Fibroblast of lung (primary cell): ENCODE measurements around the gene ANXA4. TPM values are rescaled to one million over a fixed set of nuclear protein-coding genes. Genes with fewer than 3 reads are reported as not detected.

Experiments used
- DNase-seq, 2 donors: peaks; one replicate each; pipeline versions ENCODE4 v3.0.0 to v3.0.0-alpha.2; 2010; ENCODE audit warnings: low read depth in 2 of 2
- H2AFZ ChIP-seq: 2 replicates; pipeline ENCODE4 v1.5.1; 2012; ENCODE audit warnings: low read length, control low read depth, inconsistent platforms
- H3K27ac ChIP-seq: 2 replicates; pipeline ENCODE4 v1.5.1; 2011; ENCODE audit warnings: low read length, control low read depth; ENCODE audit not compliant: insufficient read depth
- H3K27me3 ChIP-seq: 2 replicates; pipeline ENCODE4 v1.5.1; 2011; ENCODE audit warnings: mild to moderate bottlenecking, low read length; ENCODE audit not compliant: control insufficient read depth, insufficient read depth
- H3K36me3 ChIP-seq: 2 replicates; pipeline ENCODE4 v1.5.1; 2011; ENCODE audit warnings: low read length; ENCODE audit not compliant: control insufficient read depth, insufficient read depth
- H3K4me1 ChIP-seq: 2 replicates; pipeline ENCODE4 v1.5.1; 2011; ENCODE audit warnings: low read length; ENCODE audit not compliant: control insufficient read depth, insufficient read depth; ENCODE audit errors: extremely low read depth
- H3K4me2 ChIP-seq: 2 replicates; pipeline ENCODE4 v1.5.1; 2011; ENCODE audit warnings: low read length, control low read depth; ENCODE audit not compliant: insufficient read depth; ENCODE audit errors: extremely low read depth
- H3K4me3 ChIP-seq, 4 experiments: fragments of 200-600 bp in 1 of 4; sonication (generic) in 1 of 4; replicated peaks in 1 of 4; 2 replicates each; pipeline ENCODE4 v1.5.1; 2011 to 2016; ENCODE audit warnings: low read length in 4 of 4, low read depth in 3 of 4, mild to moderate bottlenecking in 3 of 4, control low read depth in 2 of 4, inconsistent platforms in 1 of 4, mixed read lengths in 1 of 4; ENCODE audit not compliant: insufficient read depth in 1 of 4; ENCODE audit errors: control extremely low read depth in 1 of 4
- H3K79me2 ChIP-seq: 2 replicates; pipeline ENCODE4 v1.5.1; 2012; ENCODE audit warnings: mild to moderate bottlenecking, low read length, inconsistent platforms; ENCODE audit not compliant: control insufficient read depth, insufficient read depth
- H3K9ac ChIP-seq: 2 replicates; pipeline ENCODE4 v1.5.1; 2011; ENCODE audit warnings: mild to moderate bottlenecking, low read length, control low read depth; ENCODE audit not compliant: insufficient read depth
- H3K9me3 ChIP-seq: 2 replicates; pipeline ENCODE4 v1.5.1; 2012; ENCODE audit warnings: low read depth, low read length; ENCODE audit not compliant: control insufficient read depth, insufficient read depth
- H4K20me1 ChIP-seq: 2 replicates; pipeline ENCODE4 v1.5.1; 2011; ENCODE audit warnings: low read length; ENCODE audit not compliant: control insufficient read depth, insufficient read depth; ENCODE audit errors: extremely low read depth
- EZH2 ChIP-seq: IDR thresholded peaks from 2 replicates; pipeline ENCODE4 v1.5.1; 2012; ENCODE audit warnings: low read length, control low read depth, mild to moderate bottlenecking; ENCODE audit errors: missing control alignments
- polyA plus RNA-seq, 2 donors: library from polyadenylated mRNA; depleted of rRNA in 1 of 2; stranded (reverse) in 1 of 2; unstranded in 1 of 2; fragments of >200 nt; gene quantifications; 2 replicates each; pipeline ENCODE4 v1.2.1, GENCODE V29; 2011 to 2012; ENCODE audit warnings: missing spikeins in 1 of 2
- total RNA-seq: library from RNA; depleted of rRNA; stranded (reverse); fragments of >200 nt; gene quantifications from 2 replicates; pipeline ENCODE4 v1.2.1, GENCODE V29; 2014
- TF ChIP-seq, protein P1 (sequence below), 2 donors: IDR thresholded peaks in 1 of 2; conservative IDR thresholded peaks in 1 of 2; 1 replicate in 1 of 2; 2 replicates in 1 of 2; pipeline ENCODE4 v1.5.1; 2011 to 2012; ENCODE audit warnings: low read length in 2 of 2, control low read depth in 1 of 2, inconsistent platforms in 1 of 2, low read depth in 1 of 2, mild to moderate bottlenecking in 1 of 2

Gene ANXA4
- total and polyA plus RNA-seq, 2 donors (not counting 1 experiment from before 2014, with no cell fraction given): 98.4 to 114 TPM

DNA sequence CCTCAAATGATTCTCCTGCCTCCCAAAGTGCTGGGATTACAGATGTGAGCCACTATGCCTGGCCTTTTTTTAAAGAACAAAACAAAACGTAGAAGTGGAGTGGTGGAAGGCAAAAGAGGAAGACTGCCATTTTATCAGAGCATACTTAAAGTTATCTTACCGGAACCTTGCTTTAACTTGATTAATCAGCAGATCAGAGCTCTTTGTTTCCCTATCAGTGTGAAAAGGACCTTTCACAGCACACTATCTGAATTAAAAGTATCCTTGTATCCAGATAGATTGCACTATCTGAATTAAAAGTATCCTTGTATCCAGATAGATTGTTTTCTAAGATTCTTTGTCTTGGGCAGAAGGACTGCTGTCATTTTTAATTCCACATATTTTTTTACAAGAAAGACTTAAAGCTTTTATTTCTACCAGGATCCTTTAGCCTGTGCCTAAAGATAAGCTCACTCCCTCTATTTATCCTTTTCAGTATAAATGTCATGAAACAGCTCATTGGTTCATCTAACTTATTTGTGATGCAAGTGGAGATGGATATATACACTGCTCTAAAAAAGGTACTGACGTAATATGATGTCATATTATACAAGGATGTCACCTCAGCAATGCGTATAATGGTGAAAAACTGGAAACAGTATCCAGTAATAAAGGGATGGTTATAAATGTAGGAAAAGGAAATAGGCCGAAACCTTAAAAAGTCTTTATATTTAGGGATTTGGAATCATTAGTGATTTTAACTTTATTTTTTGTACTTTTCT, 105.3 kb downstream of the ANXA4 start:
- Histone ChIP-seq H3K79me2 (no peaks in the 10 kb centered on the region), H3K9ac (no peak overlapping the region), H3K4me1 (no peaks in the 10 kb centered on the region), H3K4me2 (no peak overlapping the region), H2AFZ (no peak overlapping the region), H3K27me3 (no peaks in the 10 kb centered on the region), H3K27ac (no peak overlapping the region), H3K9me3 (no peaks in the 10 kb centered on the region), H3K4me3 (no peak overlapping the region), H3K36me3 (peaks cover 5% of the 10 kb centered on the region), H4K20me1 (no peaks in the 10 kb centered on the region)
- no peak for TF ChIP-seq EZH2
- TF ChIP-seq, protein P1, sequence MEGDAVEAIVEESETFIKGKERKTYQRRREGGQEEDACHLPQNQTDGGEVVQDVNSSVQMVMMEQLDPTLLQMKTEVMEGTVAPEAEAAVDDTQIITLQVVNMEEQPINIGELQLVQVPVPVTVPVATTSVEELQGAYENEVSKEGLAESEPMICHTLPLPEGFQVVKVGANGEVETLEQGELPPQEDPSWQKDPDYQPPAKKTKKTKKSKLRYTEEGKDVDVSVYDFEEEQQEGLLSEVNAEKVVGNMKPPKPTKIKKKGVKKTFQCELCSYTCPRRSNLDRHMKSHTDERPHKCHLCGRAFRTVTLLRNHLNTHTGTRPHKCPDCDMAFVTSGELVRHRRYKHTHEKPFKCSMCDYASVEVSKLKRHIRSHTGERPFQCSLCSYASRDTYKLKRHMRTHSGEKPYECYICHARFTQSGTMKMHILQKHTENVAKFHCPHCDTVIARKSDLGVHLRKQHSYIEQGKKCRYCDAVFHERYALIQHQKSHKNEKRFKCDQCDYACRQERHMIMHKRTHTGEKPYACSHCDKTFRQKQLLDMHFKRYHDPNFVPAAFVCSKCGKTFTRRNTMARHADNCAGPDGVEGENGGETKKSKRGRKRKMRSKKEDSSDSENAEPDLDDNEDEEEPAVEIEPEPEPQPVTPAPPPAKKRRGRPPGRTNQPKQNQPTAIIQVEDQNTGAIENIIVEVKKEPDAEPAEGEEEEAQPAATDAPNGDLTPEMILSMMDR (conservative IDR thresholded peaks at IDR 0.05 in 1 of 2, IDR thresholded peaks at IDR 0.05 in 1 of 2; ENCODE audit: low read depth in 1 of 2, low read length in 2 of 2): no peak
- DNase-seq: no peak

DNA sequence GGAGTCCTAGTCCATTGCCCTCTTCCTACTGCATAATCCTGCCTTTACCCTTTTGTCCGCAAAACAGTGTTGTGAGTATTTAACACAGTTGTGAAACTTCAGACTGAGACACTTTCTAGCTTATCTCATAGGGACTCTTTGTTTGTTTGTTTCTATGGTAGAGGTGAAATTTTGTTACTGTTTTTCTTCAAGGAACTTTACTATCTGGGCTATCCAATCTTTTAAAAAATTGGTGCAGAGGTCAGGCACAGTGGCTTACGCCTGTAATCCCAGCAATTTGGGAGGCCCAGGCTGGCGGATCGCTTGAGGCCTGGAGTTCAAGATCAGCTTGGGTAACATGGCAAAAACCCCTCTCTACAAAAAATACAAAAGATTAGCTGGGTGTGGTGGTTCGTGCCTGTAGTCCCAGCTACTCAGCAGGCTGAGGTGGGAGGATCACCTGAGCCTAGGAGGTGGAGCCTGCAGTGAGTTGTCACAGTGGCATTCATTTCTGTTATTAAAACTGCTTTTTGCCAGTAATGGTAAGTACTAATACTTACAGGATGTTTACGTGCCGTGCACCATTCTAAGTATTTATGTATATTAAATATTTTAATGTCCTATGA, 106.4 kb downstream of the ANXA4 start:
- H3K79me2 ChIP-seq: no peaks in the 10 kb centered on the region
- no peak overlapping the region for H3K4me2 ChIP-seq
- H3K9me3 ChIP-seq: no peaks in the 10 kb centered on the region
- H3K4me1 ChIP-seq: no peaks in the 10 kb centered on the region
- no peak overlapping the region for H3K4me3 ChIP-seq
- no peak overlapping the region for H2AFZ ChIP-seq
- H3K27me3 ChIP-seq: no peaks in the 10 kb centered on the region
- TF ChIP-seq, protein P1 (conservative IDR thresholded peaks at IDR 0.05 in 1 of 2, IDR thresholded peaks at IDR 0.05 in 1 of 2; ENCODE audit: low read depth in 1 of 2, low read length in 2 of 2): no peak
- TF ChIP-seq EZH2: no peak
- no peak overlapping the region for H3K9ac ChIP-seq
- H4K20me1 ChIP-seq: no peaks in the 10 kb centered on the region
- no peak for DNase-seq
- peaks cover 5% of the 10 kb centered on the region for H3K36me3 ChIP-seq
- no peak overlapping the region for H3K27ac ChIP-seq

GRCh38 chr2:69858261-69858660, 116.3 kb downstream of the ANXA4 start:
- no peaks in the 10 kb centered on the region for H3K79me2 ChIP-seq
- H3K9me3 ChIP-seq: no peaks in the 10 kb centered on the region
- TF ChIP-seq, protein P1 (conservative IDR thresholded peaks at IDR 0.05 in 1 of 2, IDR thresholded peaks at IDR 0.05 in 1 of 2; ENCODE audit: low read depth in 1 of 2, low read length in 2 of 2): no peak
- TF ChIP-seq EZH2: no peak
- no peaks in the 10 kb centered on the region for H3K27me3 ChIP-seq
- no peak overlapping the region for H3K4me3 ChIP-seq
- H3K4me2 ChIP-seq: no peak overlapping the region
- H3K9ac ChIP-seq: no peak overlapping the region
- no peaks in the 10 kb centered on the region for H3K4me1 ChIP-seq
- DNase-seq: no peak
- no peaks in the 10 kb centered on the region for H3K36me3 ChIP-seq
- H2AFZ ChIP-seq: no peak overlapping the region
- no peak overlapping the region for H3K27ac ChIP-seq
- H4K20me1 ChIP-seq: no peaks in the 10 kb centered on the region
